WTC11 (cell line): ENCODE data around the gene STX19.

Experiments
- ARID4B ChIP-seq: sonication (generic); formaldehyde crosslinking; IDR thresholded peaks from 2 replicates; pipeline ENCODE4 v1.8.0; 2023; ENCODE audit warnings: missing genetic modification reagents, mild to moderate bottlenecking, borderline replicate concordance
- CTCF ChIP-seq: fragments of 200-600 bp; IDR thresholded peaks from 2 replicates; pipeline ENCODE4 v1.8.0; 2022; ENCODE audit warnings: antibody characterized with exemption
- JUN ChIP-seq: sonication (generic); formaldehyde crosslinking; IDR thresholded peaks from 2 replicates; pipeline ENCODE4 v1.8.0; 2023; ENCODE audit warnings: mild to moderate bottlenecking, missing genetic modification reagents
- MAX ChIP-seq: sonication (generic); formaldehyde crosslinking; IDR thresholded peaks from 2 replicates; pipeline ENCODE4 v1.8.0; 2022; ENCODE audit warnings: mild to moderate bottlenecking, missing genetic modification reagents
- MLX ChIP-seq: sonication (generic); formaldehyde crosslinking; IDR thresholded peaks from 2 replicates; pipeline ENCODE4 v1.8.1; 2023; ENCODE audit warnings: mild to moderate bottlenecking, missing genetic modification reagents, moderate library complexity
- MYBL2 ChIP-seq: sonication (generic); formaldehyde crosslinking; IDR thresholded peaks from 2 replicates; pipeline ENCODE4 v1.8.1; 2023; ENCODE audit warnings: mild to moderate bottlenecking, moderate library complexity, missing genetic modification reagents
- RORB ChIP-seq: fragments of 250-450 bp; sonication (Bioruptor Pico); IDR thresholded peaks from 2 replicates; pipeline ENCODE4 v1.9.0; 2021; ENCODE audit warnings: mild to moderate bottlenecking
- SMAD3 ChIP-seq: sonication (generic); formaldehyde crosslinking; IDR thresholded peaks from 2 replicates; pipeline ENCODE4 v1.8.0; 2022; ENCODE audit warnings: missing genetic modification reagents, mild to moderate bottlenecking, borderline replicate concordance
- USF2 ChIP-seq: sonication (generic); formaldehyde crosslinking; IDR thresholded peaks from 2 replicates; pipeline ENCODE4 v1.8.1; 2023; ENCODE audit warnings: mild to moderate bottlenecking, missing genetic modification reagents, moderate library complexity
- ZNF121 ChIP-seq: sonication (generic); formaldehyde crosslinking; IDR thresholded peaks from 2 replicates; pipeline ENCODE4 v1.8.0; 2023; ENCODE audit warnings: missing genetic modification reagents
- ZNF138 ChIP-seq: sonication (generic); formaldehyde crosslinking; conservative IDR thresholded peaks from 2 replicates; pipeline ENCODE4 v1.8.1; 2022; ENCODE audit warnings: mild to moderate bottlenecking, moderate library complexity, missing genetic modification reagents
- ZNF317 ChIP-seq: sonication (generic); formaldehyde crosslinking; IDR thresholded peaks from 2 replicates; pipeline ENCODE4 v1.8.1; 2023; ENCODE audit warnings: low read depth, mild to moderate bottlenecking, moderate library complexity, missing genetic modification reagents, borderline replicate concordance
- ZNF512 ChIP-seq: sonication (generic); formaldehyde crosslinking; IDR thresholded peaks from 2 replicates; pipeline ENCODE4 v1.8.1; 2022; ENCODE audit warnings: missing genetic modification reagents, borderline replicate concordance

- TF ChIP-seq CTCF (no peak), USF2 (CRISPR knock-in tag) (no peak), ZNF317 (CRISPR knock-in tag) (no peak), ARID4B (CRISPR knock-in tag) (no peak), MAX (CRISPR knock-in tag) (no peak), ZNF138 (CRISPR knock-in tag) (no peak), RORB (CRISPR knock-in tag) (no peak), ZNF121 (CRISPR knock-in tag) (no peak), MLX (CRISPR knock-in tag) (no peak), JUN (CRISPR knock-in tag) (no peak), MYBL2 (CRISPR knock-in tag) (no peak), ZNF512 (no peak), SMAD3 (CRISPR knock-in tag) (no peak)
These were observed 18.1 kb upstream of the STX19 start for GRCh38 chr3:94046533-94046932.
